IMR-90 (cell line): ENCODE results near the gene JCAD. TPM values are rescaled to one million over a fixed set of nuclear protein-coding genes. Genes with fewer than 3 reads are reported as not detected.

Experiments used
- ATAC-seq: fragments of 200-7000 bp; cut with Tn5 transposase; 2 replicates; pipeline ENCODE4 v1.9.1; 2020; ENCODE audit warnings: low read depth, mild to moderate bottlenecking, moderate library complexity
- BruUV-seq: library from RNA; stranded (reverse); fragments of 400-500 nt; replicated peaks from 2 replicates; lab custom pipeline; 2021; lab: Mats Ljungman, UMichigan
- CTCF ChIA-PET: fragments of 300-600 bp; formaldehyde crosslinking; extraction: SDS; loops from one replicate; lab custom pipeline; 2021; ENCODE audit warnings: antibody characterized with exemption; lab: Yijun Ruan, JAX
- POLR2A ChIA-PET: fragments of 300-600 bp; sonication (Branson Sonifier 250); formaldehyde crosslinking; loops from one replicate; lab custom pipeline; 2022; ENCODE audit warnings: antibody characterized with exemption; ENCODE audit not compliant: unreplicated experiment; lab: Charles Lee
- DNase-seq: peaks from one replicate; pipeline ENCODE4 v3.0.0; 2013
- H2AFZ ChIP-seq: replicated peaks from 2 replicates; pipeline ENCODE3; 2013; ENCODE audit warnings: low read length, mild to moderate bottlenecking; ENCODE audit not compliant: poor library complexity
- H2AK5ac ChIP-seq: 2 replicates; pipeline ENCODE4 v1.6.1; 2013; ENCODE audit warnings: low read depth, low read length, inconsistent platforms
- H2AK9ac ChIP-seq: replicated peaks from 2 replicates; pipeline ENCODE3; 2013; ENCODE audit warnings: mild to moderate bottlenecking, low read depth, low read length, moderate library complexity; ENCODE audit not compliant: poor library complexity
- H2BK120ac ChIP-seq: 2 replicates; pipeline ENCODE4 v1.6.1; 2013; ENCODE audit warnings: low read depth, low read length, inconsistent platforms
- H2BK15ac ChIP-seq: 3 replicates; pipeline ENCODE4 v1.6.1; 2013; ENCODE audit warnings: low read depth, low read length, inconsistent platforms
- H2BK20ac ChIP-seq: 2 replicates; pipeline ENCODE4 v1.6.1; 2013; ENCODE audit warnings: low read depth, mild to moderate bottlenecking, inconsistent platforms, low read length, moderate library complexity
- H2BK5ac ChIP-seq: 2 replicates; pipeline ENCODE4 v1.6.1; 2013; ENCODE audit warnings: mild to moderate bottlenecking, low read depth, low read length, inconsistent platforms; ENCODE audit not compliant: poor library complexity, severe bottlenecking
- H3K14ac ChIP-seq: replicated peaks from 2 replicates; pipeline ENCODE4 v1.6.1; 2013; ENCODE audit warnings: low read depth, low read length, inconsistent platforms
- H3K18ac ChIP-seq: 2 replicates; pipeline ENCODE4 v1.6.1; 2013; ENCODE audit warnings: low read depth, low read length, control low read depth
- H3K23ac ChIP-seq: 2 replicates; pipeline ENCODE4 v1.6.1; 2013; ENCODE audit warnings: low read depth, low read length, inconsistent platforms
- H3K27ac ChIP-seq: 2 replicates; pipeline ENCODE4 v1.5.1; 2013; ENCODE audit warnings: mild to moderate bottlenecking, control low read depth, low read length; ENCODE audit not compliant: insufficient read depth
- H3K27me3 ChIP-seq: 2 replicates; pipeline ENCODE4 v1.6.1; 2013; ENCODE audit warnings: low read length; ENCODE audit not compliant: control insufficient read depth, insufficient read depth
- H3K36me3 ChIP-seq: 2 replicates; pipeline ENCODE4 v1.6.1; 2013; ENCODE audit warnings: low read length, mixed read lengths; ENCODE audit not compliant: control insufficient read depth, insufficient read depth
- H3K4ac ChIP-seq: 2 replicates; pipeline ENCODE4 v1.6.1; 2013; ENCODE audit warnings: low read depth, low read length, inconsistent platforms
- H3K4me1 ChIP-seq: 2 replicates; pipeline ENCODE4 v1.6.1; 2013; ENCODE audit warnings: low read length, mixed read lengths; ENCODE audit not compliant: control insufficient read depth, insufficient read depth
- H3K4me2 ChIP-seq: 2 replicates; pipeline ENCODE4 v1.6.1; 2013; ENCODE audit warnings: low read depth, mild to moderate bottlenecking, control low read depth, low read length, moderate library complexity
- H3K4me3 ChIP-seq: 2 replicates; pipeline ENCODE4 v1.5.1; 2013; ENCODE audit warnings: low read depth, mild to moderate bottlenecking, control low read depth, low read length, moderate library complexity; ENCODE audit not compliant: insufficient read depth
- H3K56ac ChIP-seq: 2 replicates; pipeline ENCODE4 v1.6.1; 2013; ENCODE audit warnings: low read length, inconsistent platforms; ENCODE audit not compliant: insufficient read depth; ENCODE audit errors: extremely low read depth
- H3K79me1 ChIP-seq, 2 experiments: 2 replicates each; pipeline ENCODE4 v1.6.1; 2013; ENCODE audit warnings: low read length in 2 of 2, inconsistent platforms in 1 of 2, low read depth in 1 of 2
- H3K9ac ChIP-seq: 2 replicates; pipeline ENCODE4 v1.6.1; 2013; ENCODE audit warnings: low read depth, low read length, control low read depth
- H3K9me1 ChIP-seq: 2 replicates; pipeline ENCODE4 v1.6.1; 2013; ENCODE audit warnings: low read length, inconsistent platforms; ENCODE audit not compliant: insufficient read depth
- H3K9me3 ChIP-seq: 2 replicates; pipeline ENCODE4 v1.6.1; 2013; ENCODE audit warnings: low read length; ENCODE audit not compliant: control insufficient read depth, insufficient read depth
- H4K20me1 ChIP-seq: 2 replicates; pipeline ENCODE4 v1.6.1; 2013; ENCODE audit warnings: low read length, inconsistent platforms; ENCODE audit not compliant: insufficient read depth
- H4K5ac ChIP-seq: 2 replicates; pipeline ENCODE4 v1.6.1; 2013; ENCODE audit warnings: mild to moderate bottlenecking, low read depth, low read length, control low read depth
- H4K8ac ChIP-seq, 2 experiments: 2 replicates each; pipeline ENCODE4 v1.6.1; 2013; ENCODE audit warnings: low read depth in 2 of 2, low read length in 2 of 2, control low read depth in 1 of 2, inconsistent platforms in 1 of 2
- H4K91ac ChIP-seq: 2 replicates; pipeline ENCODE4 v1.6.1; 2013; ENCODE audit warnings: low read depth, low read length, inconsistent platforms; ENCODE audit not compliant: insufficient read depth
- CEBPB ChIP-seq: IDR thresholded peaks from 2 replicates; pipeline ENCODE4 v1.6.1; 2012; ENCODE audit warnings: low read depth, low read length, improper control_type of control experiment
- MAZ ChIP-seq: IDR thresholded peaks from 2 replicates; pipeline ENCODE4 v1.6.1; 2012; ENCODE audit warnings: low read depth, mild to moderate bottlenecking, low read length, improper control_type of control experiment, moderate library complexity, borderline replicate concordance
- POLR2A ChIP-seq: IDR thresholded peaks from 2 replicates; pipeline ENCODE4 v1.6.1; 2012; ENCODE audit warnings: mild to moderate bottlenecking, low read depth, low read length
- RCOR1 ChIP-seq: IDR thresholded peaks from 2 replicates; pipeline ENCODE4 v1.6.1; 2012; ENCODE audit warnings: mild to moderate bottlenecking, low read length, improper control_type of control experiment; ENCODE audit not compliant: insufficient replicate concordance
- WGBS, 2 experiments: methylation state at CpG; one replicate each; pipeline versions ENCODE4 v1.1.5 to v1.1.7; 2013; ENCODE audit warnings: missing lambda C conversion rate in 2 of 2; ENCODE audit not compliant: insufficient read length in 1 of 2; ENCODE audit errors: extremely low coverage in 2 of 2; 5-methylcytosine and 5-hydroxymethylcytosine counted together
- dilution Hi-C: fragments of 300-500 bp; cut with HindIII; formaldehyde crosslinking; loops from one replicate; pipeline ENCODE4 v1.14.3; 2018; ENCODE audit warnings: low sequenced_read_pairs; ENCODE audit not compliant: unreplicated experiment
- in situ Hi-C: fragments of 300-500 bp; cut with MboI; formaldehyde crosslinking; loops from 3 replicates; pipeline ENCODE4 v1.14.3; 2019; ENCODE audit warnings: low sequenced_read_pairs, inconsistent platforms, mixed read lengths
- intact Hi-C: fragments of 100-400 bp; cut with micrococcal nuclease; formaldehyde crosslinking; loops from 2 replicates; pipeline ENCODE4 v1.10.0; 2022
- polyA plus RNA-seq, 3 experiments: library from polyadenylated mRNA; depleted of rRNA; stranded (reverse); fragments of >200 nt; gene quantifications; 2 replicates each; pipeline ENCODE4 v1.2.3, GENCODE V29; 2012; ENCODE audit warnings: low replicate concordance in 1 of 3
- total RNA-seq: library from RNA; depleted of rRNA; stranded (reverse); fragments of >200 nt; gene quantifications from 2 replicates; pipeline ENCODE4 v1.2.3, GENCODE V29; 2012

Gene JCAD
- total and polyA plus RNA-seq, 2 of the 4 experiments (the other 2 are of a cell fraction), result 15.9 to 16.8 TPM

GRCh38 chr10:29992914-29993313, 66.5 kb downstream of the JCAD start:
- CTCF ChIA-PET, result no interaction called here
- Histone ChIP-seq H3K36me3 (no peaks in the 10 kb centered on the region), H4K20me1 (no peaks in the 10 kb centered on the region), H2BK15ac (no peak overlapping the region; the same call in 2 of the 3 replicates), H3K27me3 (peaks cover 23% of the 10 kb centered on the region), H2AK5ac (peak overlapping the region; percentile 56; the same call in 1 of the 2 replicates), H3K9me1 (0 out of 2 replicates have a peak, but pooled peaks cover 5% of the 10 kb centered on the region), H4K5ac (no peak overlapping the region; the same call in 1 of the 2 replicates), H3K9ac (no peak overlapping the region), H3K23ac (no peak overlapping the region), H2AFZ (no peak overlapping the region), H4K8ac (no peak overlapping the region; a peak in 1 of 4 replicates), H3K14ac (no peak overlapping the region), H2AK9ac (no peak overlapping the region), H3K4me1 (peaks cover 12% of the 10 kb centered on the region), H3K9me3 (no peaks in the 10 kb centered on the region), H3K4me3 (no peak overlapping the region), H3K56ac (no peak overlapping the region), H2BK20ac (no peak overlapping the region), H2BK5ac (no peak overlapping the region), H2BK120ac (no peak overlapping the region; the same call in 1 of the 2 replicates), H3K4me2 (no peak overlapping the region), H3K27ac (no peak overlapping the region), H3K18ac (no peak overlapping the region; the same call in 1 of the 2 replicates), H4K91ac (no peak overlapping the region), H3K79me1 (no peaks in the 10 kb centered on the region), H3K4ac (0 out of 2 replicates have a peak overlapping the region, but pooled peaks have one; percentile 42)
- in situ Hi-C loops, result loop anchor here (10.0 kb wide), 1 partner anchor 602 kb away; no protein-coding TSS in a partner anchor
- dilution Hi-C loops, result no loop called here
- no peak for TF ChIP-seq POLR2A
- TF ChIP-seq MAZ, result no peak
- no peak for TF ChIP-seq CEBPB
- TF ChIP-seq RCOR1, result no peak
- intact Hi-C loops, result no loop called here
- no peak for DNase-seq
- BruUV-seq, result no TSS peak
- POLR2A ChIA-PET, result no interaction called here
- no peak for ATAC-seq
- no CpG with 5 or more reads among the region's 4 CpGs for WGBS, 2 experiments
